RWPE2 (cell line): ENCODE data around the gene TTLL13.
A peak's percentile ranks its signal among the peaks of the same experiment; 100 is the strongest.

ENCODE experiments used
- ATAC-seq: fragments of 200-7000 bp; cut with Tn5 transposase; 3 replicates; pipeline ENCODE4 v1.9.1; 2021; ENCODE audit warnings: low read depth
- DNase-seq: peaks from one replicate; pipeline ENCODE4 v3.0.0-alpha.2; 2020; ENCODE audit warnings: low spot score
- H3K27ac ChIP-seq: fragments of 450-650 bp; 2 replicates; pipeline ENCODE4 v1.5.1; 2017; ENCODE audit warnings: mild to moderate bottlenecking; ENCODE audit not compliant: poor library complexity, severe bottlenecking
- H3K27me3 ChIP-seq: fragments of 250-450 bp; sonication (Bioruptor Pico); 2 replicates; pipeline ENCODE4 v1.5.1; 2021; ENCODE audit warnings: mild to moderate bottlenecking, moderate library complexity; ENCODE audit not compliant: insufficient read depth, poor library complexity, severe bottlenecking
- H3K36me3 ChIP-seq: fragments of 250-450 bp; sonication (Bioruptor Pico); 2 replicates; pipeline ENCODE4 v1.5.1; 2020; ENCODE audit warnings: low read depth, mild to moderate bottlenecking, moderate library complexity
- H3K4me1 ChIP-seq: fragments of 250-450 bp; sonication (Bioruptor Pico); 2 replicates; pipeline ENCODE4 v1.5.1; 2021; ENCODE audit warnings: mild to moderate bottlenecking, moderate library complexity; ENCODE audit not compliant: insufficient read depth, poor library complexity, severe bottlenecking
- H3K4me3 ChIP-seq: fragments of 250-450 bp; sonication (Bioruptor Pico); 2 replicates; pipeline ENCODE4 v1.5.1; 2021; ENCODE audit warnings: mild to moderate bottlenecking, moderate library complexity; ENCODE audit not compliant: severe bottlenecking
- H3K9me3 ChIP-seq: fragments of 250-450 bp; sonication (Bioruptor Pico); 2 replicates; pipeline ENCODE4 v1.5.1; 2021; ENCODE audit warnings: mild to moderate bottlenecking, moderate library complexity; ENCODE audit not compliant: severe bottlenecking
- CTCF ChIP-seq: fragments of 450-650 bp; IDR thresholded peaks from one replicate; pipeline ENCODE4 v1.5.1; 2017; ENCODE audit warnings: mild to moderate bottlenecking, moderate library complexity; ENCODE audit not compliant: poor library complexity, severe bottlenecking

TTLL13 gene

GRCh38 chr15:90234096-90234988 lies 15.0 kb upstream of the TTLL13 start, which contains the start of gene GDPGP1:
Gene GDPGP1 (plus strand): TSS chr15:90234209. CDS start chr15:90240909, 6,700 bp downstream.
- Histone ChIP-seq H3K27ac (peak within 1 kb of the TSS; percentile 73), H3K4me1 (no peaks in the 10 kb centered on the region), H3K4me3 (peak within 1 kb of the TSS; percentile 47), H3K27me3 (no peaks in the 10 kb centered on the region), H3K36me3 (peaks cover 53% of the 10 kb centered on the region), H3K9me3 (no peaks in the 10 kb centered on the region)
- ATAC-seq, result no peak
- TF ChIP-seq CTCF, result no peak
- DNase-seq, result no peak

- H3K36me3 ChIP-seq, result peaks cover 28% of the 10 kb centered on the region
- H3K9me3 ChIP-seq, result no peaks in the 10 kb centered on the region
- no peak overlapping the region for H3K4me3 ChIP-seq
- ATAC-seq, result peak; percentile 31; the same call in 2 of the 3 replicates
- H3K4me1 ChIP-seq, result no peaks in the 10 kb centered on the region
- H3K27me3 ChIP-seq, result no peaks in the 10 kb centered on the region
- H3K27ac ChIP-seq, result no peak overlapping the region
- TF ChIP-seq CTCF, result no peak
- DNase-seq, result no peak
These were observed 10.0 kb upstream of the TTLL13 start for GRCh38 chr15:90239371-90239770.

GRCh38 chr15:90240856-90241255 lies 8.5 kb upstream of the TTLL13 start:
- H3K27ac ChIP-seq, result no peak overlapping the region
- ATAC-seq (no peak), DNase-seq (no peak)
- H3K4me3 ChIP-seq, result no peak overlapping the region
- peaks cover 28% of the 10 kb centered on the region for H3K36me3 ChIP-seq
- no peaks in the 10 kb centered on the region for H3K27me3 ChIP-seq
- H3K4me1 ChIP-seq, result no peaks in the 10 kb centered on the region
- no peak for TF ChIP-seq CTCF
- no peaks in the 10 kb centered on the region for H3K9me3 ChIP-seq

- Histone ChIP-seq H3K27ac (no peak overlapping the region), H3K4me3 (no peak overlapping the region), H3K4me1 (no peaks in the 10 kb centered on the region), H3K36me3 (peaks cover 23% of the 10 kb centered on the region), H3K9me3 (no peaks in the 10 kb centered on the region), H3K27me3 (no peaks in the 10 kb centered on the region)
- ATAC-seq, result 0 out of 3 replicates have a peak, but pooled peaks have one; percentile 4
- no peak for TF ChIP-seq CTCF
- DNase-seq, result no peak
These were observed 7.8 kb upstream of the TTLL13 start for GRCh38 chr15:90241343-90242192.
